SH-SY5Y (cell line): Measurements from ENCODE around the gene WBP1L.

Source experiments
- GATA2 ChIP-seq: IDR thresholded peaks from 2 replicates; pipeline ENCODE4 v1.6.1; 2011; ENCODE audit warnings: mild to moderate bottlenecking, low read depth, low read length
- GATA3 ChIP-seq: IDR thresholded peaks from 2 replicates; pipeline ENCODE4 v1.6.1; 2011; ENCODE audit warnings: low read depth, mild to moderate bottlenecking, low read length, moderate library complexity

WBP1L gene

GRCh38 chr10:102778781-102779180, 35.0 kb downstream of the WBP1L start:
- TF ChIP-seq GATA3 (no peak), GATA2 (no peak)

- TF ChIP-seq GATA3 (no peak), GATA2 (no peak)
Measured at GRCh38 chr10:102779680-102780526, 36.2 kb downstream of the WBP1L start.

GRCh38 chr10:102780527-102780808, 36.7 kb downstream of the WBP1L start:
- TF ChIP-seq GATA2 = no peak
- no peak for TF ChIP-seq GATA3

DNA sequence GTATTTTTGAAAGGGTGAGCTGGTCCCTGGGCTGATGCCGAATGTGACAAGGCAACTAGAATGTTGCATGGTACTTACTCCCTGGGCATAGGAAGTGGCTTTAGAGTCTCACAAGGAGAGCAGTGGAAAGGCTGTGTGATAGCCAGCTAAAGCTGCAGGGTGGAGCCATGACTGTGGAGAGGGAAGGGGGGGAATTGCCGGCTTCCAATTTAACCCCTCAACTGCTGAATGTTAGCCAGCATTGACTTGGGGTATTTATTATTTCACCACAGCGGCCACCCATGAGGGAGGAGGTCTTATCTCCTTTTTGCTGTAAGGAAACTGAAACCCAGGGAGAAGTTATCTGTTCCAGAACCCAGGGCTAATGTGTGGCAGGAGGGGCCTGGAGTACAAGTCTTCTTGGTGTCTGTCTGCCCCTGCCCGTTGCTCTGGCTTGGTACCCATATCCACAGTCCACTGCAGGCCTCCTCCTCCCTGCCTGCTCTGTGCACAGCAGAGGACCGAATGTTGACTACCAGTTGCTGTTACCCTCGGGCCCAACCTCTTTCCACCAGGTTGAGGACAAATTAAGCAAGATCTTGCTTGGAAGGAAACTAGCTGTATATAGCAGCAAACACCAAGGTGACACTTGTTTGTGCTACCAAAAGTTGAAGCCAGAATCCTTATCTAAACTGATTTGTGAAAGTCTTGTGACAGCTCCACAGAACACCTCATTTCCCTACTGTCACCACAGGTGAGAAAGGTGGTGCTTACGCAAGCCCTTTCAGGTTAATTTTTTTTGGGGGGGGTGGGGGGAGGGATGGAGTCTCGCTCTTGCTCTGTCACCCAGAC, 37.6 kb downstream of the WBP1L start:
- no peak for TF ChIP-seq GATA2

- TF ChIP-seq GATA3 = no peak
- no peak for TF ChIP-seq GATA2
Measured at GRCh38 chr10:102781921-102782557, 38.3 kb downstream of the WBP1L start.

DNA sequence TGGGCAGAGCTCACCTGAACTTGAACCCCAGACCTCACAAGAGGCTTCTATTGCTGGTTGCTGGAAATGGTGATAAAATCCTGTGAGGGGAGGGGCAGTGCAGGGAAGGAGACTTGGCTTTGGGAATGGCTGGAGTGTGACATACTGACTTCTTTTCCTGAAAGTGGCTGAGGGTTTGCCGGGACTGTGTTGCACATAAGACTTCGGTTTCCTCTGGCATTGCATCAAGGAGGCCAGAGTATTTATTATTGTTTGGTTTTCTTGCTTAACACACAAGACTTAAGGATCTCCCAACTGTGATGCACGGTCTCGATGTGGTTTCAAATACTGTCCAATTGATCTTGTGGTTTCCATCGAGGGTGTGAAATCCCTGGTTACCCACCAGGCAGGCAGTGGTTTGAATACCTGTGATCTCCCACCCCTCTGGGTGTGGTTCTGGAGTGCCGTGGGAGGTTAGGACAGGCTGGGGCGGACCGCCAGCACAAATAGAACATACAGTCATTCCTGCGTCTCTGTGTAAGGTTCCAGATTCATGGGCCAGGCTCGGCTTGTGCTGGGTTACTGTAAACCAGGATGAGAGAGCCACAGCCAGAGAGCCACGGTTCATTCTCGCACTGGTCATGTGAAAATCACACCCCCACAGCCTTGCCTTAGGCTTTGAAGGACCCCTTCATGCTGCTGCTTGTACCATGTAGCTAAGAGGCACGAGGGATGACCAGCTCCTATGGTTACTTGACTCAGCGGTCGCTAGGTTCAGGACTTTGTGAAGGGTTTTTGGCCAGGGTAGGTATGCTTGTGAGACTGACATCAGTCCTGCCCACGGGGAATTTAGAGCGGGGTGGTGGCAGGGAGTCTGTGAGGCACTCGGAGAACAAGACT, 39.2 kb downstream of the WBP1L start:
- TF ChIP-seq GATA2 = no peak
- no peak for TF ChIP-seq GATA3

DNA sequence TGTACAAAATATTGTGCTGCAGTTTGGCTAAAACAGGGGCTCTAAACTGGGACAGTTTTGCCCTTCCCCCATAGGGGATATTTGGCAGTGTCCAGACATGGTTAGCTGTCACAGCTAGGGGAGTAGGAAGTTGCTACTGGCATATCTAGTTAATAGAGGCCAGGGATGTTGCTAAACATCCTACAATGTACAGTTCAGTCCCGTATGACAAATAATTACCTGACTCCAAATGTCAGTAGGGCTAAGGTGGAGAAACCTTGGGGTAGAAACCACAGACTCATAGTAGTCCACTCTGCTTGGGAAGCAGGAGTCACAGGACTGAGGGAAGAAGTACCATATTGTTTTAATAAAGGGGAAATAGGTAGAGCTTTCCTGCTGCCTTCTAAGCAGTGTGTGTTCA, 39.8 kb downstream of the WBP1L start:
- TF ChIP-seq GATA3 (no peak), GATA2 (no peak)

- no peak for TF ChIP-seq GATA3
- TF ChIP-seq GATA2 = no peak
Measured at GRCh38 chr10:102785818-102786217, 42.1 kb downstream of the WBP1L start.

DNA sequence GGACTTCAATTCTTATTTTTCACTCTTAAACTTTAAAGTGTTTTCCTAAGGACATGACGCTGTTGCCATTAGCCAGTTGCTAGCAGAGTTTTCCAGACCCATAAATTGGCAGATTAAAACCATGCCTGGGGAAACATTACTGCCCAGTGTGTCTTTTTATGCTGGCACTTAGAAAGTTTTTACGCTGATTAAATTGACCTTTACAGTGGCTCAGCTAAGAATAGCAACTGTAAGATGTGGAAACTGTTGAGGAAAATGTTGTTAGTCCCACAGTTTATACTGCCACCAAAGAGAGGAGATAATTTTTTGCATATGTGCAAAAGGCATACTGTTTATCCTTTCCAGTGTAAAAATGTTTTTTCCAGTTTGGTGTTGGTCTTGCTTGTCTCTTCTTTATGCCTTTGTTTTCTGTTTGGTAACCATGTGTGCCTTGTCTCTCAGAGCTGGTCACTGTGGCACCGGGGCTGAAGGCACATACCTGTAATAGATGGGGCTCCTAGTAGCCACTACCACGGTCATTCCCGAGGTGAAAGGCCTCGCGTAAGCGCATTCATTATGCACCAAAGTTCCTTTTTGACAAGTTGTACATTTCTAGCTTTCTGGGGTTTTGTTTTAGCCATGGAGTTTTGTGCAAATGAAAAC, 48.1 kb downstream of the WBP1L start:
- TF ChIP-seq GATA2 = no peak
- no peak for TF ChIP-seq GATA3

- TF ChIP-seq GATA2 (no peak), GATA3 (no peak)
Measured at GRCh38 chr10:102795453-102796406, 52.0 kb downstream of the WBP1L start.

DNA sequence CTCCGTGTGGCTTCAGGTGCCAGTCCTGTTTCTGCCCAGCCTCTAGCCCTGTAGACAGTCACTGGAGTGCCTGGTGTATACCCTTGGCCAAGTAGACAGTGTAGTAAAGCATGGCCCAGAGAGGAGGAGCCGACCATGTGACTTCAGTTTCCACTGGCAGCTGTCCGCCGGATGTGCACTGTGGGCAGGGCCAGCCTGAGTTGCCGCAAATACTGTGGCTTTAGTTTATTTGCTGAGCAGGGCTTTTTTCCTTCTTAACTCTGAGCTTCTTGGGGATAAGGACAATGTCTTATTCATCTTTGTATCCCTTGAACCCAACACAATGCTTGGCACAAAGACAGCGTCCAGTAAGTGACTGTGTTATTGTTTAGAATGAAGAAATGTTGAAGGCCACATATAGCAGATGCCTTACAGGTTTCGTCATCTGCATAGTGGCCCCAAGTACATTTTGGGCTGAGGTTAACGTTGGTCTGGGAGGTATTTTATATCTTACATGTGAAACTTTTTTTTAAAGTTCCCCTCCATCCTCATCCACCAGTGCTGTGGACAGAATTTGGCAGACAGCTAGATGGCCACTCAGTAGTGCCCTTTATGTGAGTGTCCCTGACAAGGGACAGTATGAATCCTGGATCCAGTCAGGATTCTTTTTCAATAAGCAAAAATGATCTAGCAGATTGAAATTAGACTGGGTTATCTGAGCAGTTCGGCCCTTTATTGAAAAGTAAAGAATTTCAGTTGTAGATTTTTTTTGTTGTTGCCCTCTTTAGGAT, 52.8 kb downstream of the WBP1L start:
- no peak for TF ChIP-seq GATA3
- no peak for TF ChIP-seq GATA2
